Medulla oblongata (tissue), 1 donor: ENCODE data around the gene TNNT2.

Experiments used
- DNase-seq: peaks from one replicate; pipeline ENCODE4 v3.0.0-alpha.2; 2015; ENCODE audit errors: extremely low spot score

The TNNT2 gene

GRCh38 chr1:201316556-201316955 is 60.9 kb downstream of the TNNT2 start:
- DNase-seq = no peak

- DNase-seq = no peak
Observed at GRCh38 chr1:201313086-201313485, 64.4 kb downstream of the TNNT2 start.

- DNase-seq = no peak
Observed at GRCh38 chr1:201312298-201312697, 65.2 kb downstream of the TNNT2 start.

GRCh38 chr1:201311356-201312011 is 66.0 kb downstream of the TNNT2 start:
- no peak for DNase-seq

GRCh38 chr1:201310986-201311355 is 66.5 kb downstream of the TNNT2 start:
- no peak for DNase-seq

GRCh38 chr1:201310251-201310985 is 67.1 kb downstream of the TNNT2 start:
- no peak for DNase-seq

GRCh38 chr1:201309416-201309815 is 68.1 kb downstream of the TNNT2 start:
- peak; percentile 40 for DNase-seq
